H1 (cell line): Measurements from ENCODE around the gene ZMYM3. TPM values are rescaled to one million over a fixed set of nuclear protein-coding genes. Genes with fewer than 3 reads are reported as not detected.

Experiments used
- CTCF ChIA-PET: fragments of 300-600 bp; sonication (Branson Sonifier 250); formaldehyde crosslinking; loops from one replicate; lab custom pipeline; 2021; ENCODE audit not compliant: partially characterized antibody; lab: Charles Lee
- POLR2A ChIA-PET: fragments of 300-600 bp; sonication (Branson Sonifier 250); formaldehyde crosslinking; loops from one replicate; lab custom pipeline; 2021; ENCODE audit warnings: inconsistent platforms; ENCODE audit not compliant: partially characterized antibody; lab: Charles Lee
- DNase-seq, 2 experiments: peaks; one replicate each; pipeline versions ENCODE4 v3.0.0 to v3.0.0-alpha.2; 2010 to 2022; ENCODE audit warnings: low spot score in 2 of 2, low read depth in 1 of 2, mixed read lengths in 1 of 2
- FAIRE-seq: peaks from 2 replicates; lab custom pipeline; 2011; peaks lifted over from hg19 to GRCh38; lab: Jason Lieb, UNC
- H2AFZ ChIP-seq: 2 replicates; pipeline ENCODE4 v1.8.1; 2012; ENCODE audit warnings: low read length, inconsistent platforms
- H2AK5ac ChIP-seq: 2 replicates; pipeline ENCODE4 v1.6.1; 2013; ENCODE audit warnings: low read depth, low read length
- H2BK120ac ChIP-seq: replicated peaks from 2 replicates; pipeline ENCODE3; 2013; ENCODE audit warnings: low read depth, low read length, inconsistent platforms
- H2BK12ac ChIP-seq: 2 replicates; pipeline ENCODE4 v1.6.1; 2013; ENCODE audit warnings: low read depth, low read length
- H2BK15ac ChIP-seq: 2 replicates; pipeline ENCODE4 v1.6.1; 2013; ENCODE audit warnings: low read length
- H2BK20ac ChIP-seq: 2 replicates; pipeline ENCODE4 v1.6.1; 2013; ENCODE audit warnings: low read length
- H2BK5ac ChIP-seq: 2 replicates; pipeline ENCODE4 v1.6.1; 2013; ENCODE audit warnings: low read depth, low read length
- H3K14ac ChIP-seq: 2 replicates; pipeline ENCODE4 v1.6.1; 2013; ENCODE audit warnings: inconsistent platforms; ENCODE audit not compliant: insufficient read length
- H3K18ac ChIP-seq: 2 replicates; pipeline ENCODE4 v1.6.1; 2013; ENCODE audit warnings: low read length; ENCODE audit errors: extremely low read depth
- H3K23ac ChIP-seq: 2 replicates; pipeline ENCODE4 v1.6.1; 2013; ENCODE audit warnings: inconsistent platforms; ENCODE audit not compliant: insufficient read length
- H3K23me2 ChIP-seq: 2 replicates; pipeline ENCODE4 v1.6.1; 2013; ENCODE audit warnings: low read depth, low read length
- H3K27ac ChIP-seq: 2 replicates; pipeline ENCODE4 v1.6.1; 2011; ENCODE audit warnings: low read depth, low read length, inconsistent platforms
- H3K27me3 ChIP-seq, 4 experiments: replicated peaks in 1 of 4; 1 replicate in 1 of 4; 2 replicates in 3 of 4; pipeline versions ENCODE4 v1.6.1 to v1.8.1; 2011 to 2013; ENCODE audit warnings: low read length in 3 of 4, mild to moderate bottlenecking in 3 of 4, inconsistent platforms in 2 of 4, mixed read lengths in 2 of 4, moderate library complexity in 1 of 4; ENCODE audit not compliant: control insufficient read depth in 3 of 4, insufficient read depth in 3 of 4; ENCODE audit errors: extremely low read depth in 1 of 4
- H3K36me3 ChIP-seq, 4 experiments: 2 replicates each; pipeline versions ENCODE4 v1.6.1 to v1.8.1; 2011 to 2013; ENCODE audit warnings: mild to moderate bottlenecking in 4 of 4, low read length in 3 of 4, moderate library complexity in 2 of 4, control low read depth in 1 of 4, inconsistent platforms in 1 of 4; ENCODE audit not compliant: insufficient read depth in 4 of 4, control insufficient read depth in 2 of 4
- H3K4ac ChIP-seq: replicated peaks from 2 replicates; pipeline ENCODE3; 2013; ENCODE audit warnings: low read length, low read depth, mixed read lengths, inconsistent platforms; ENCODE audit not compliant: insufficient read length
- H3K4me1 ChIP-seq, 4 experiments: replicated peaks in 1 of 4; 1 replicate in 1 of 4; 2 replicates in 3 of 4; pipeline versions ENCODE4 v1.6.1 to v1.8.1; 2011 to 2013; ENCODE audit warnings: low read length in 3 of 4, inconsistent platforms in 2 of 4, mixed read lengths in 1 of 4; ENCODE audit not compliant: insufficient read depth in 4 of 4, control insufficient read depth in 3 of 4
- H3K4me2 ChIP-seq, 2 experiments: 2 replicates each; pipeline versions ENCODE4 v1.6.1 to v1.8.1; 2011 to 2013; ENCODE audit warnings: low read depth in 2 of 2, low read length in 2 of 2, control low read depth in 1 of 2, inconsistent platforms in 1 of 2, mild to moderate bottlenecking in 1 of 2; ENCODE audit not compliant: insufficient read depth in 1 of 2
- H3K4me3 ChIP-seq, 4 experiments: fragments of 200-600, 300-600 bp in 1 of 4; sonication (generic), shearing (Covaris generic), sonication (Bioruptor Twin) in 1 of 4; 2 replicates each; pipeline versions ENCODE4 v1.5.1 to v1.8.1; 2011 to 2016; ENCODE audit warnings: low read length in 4 of 4, low read depth in 3 of 4, control low read depth in 2 of 4, inconsistent platforms in 2 of 4, mild to moderate bottlenecking in 2 of 4, mixed read lengths in 1 of 4, moderate library complexity in 1 of 4; ENCODE audit not compliant: insufficient read depth in 2 of 4; ENCODE audit errors: extremely low read depth in 1 of 4
- H3K56ac ChIP-seq: replicated peaks from 2 replicates; pipeline ENCODE3; 2013; ENCODE audit warnings: low read depth, mild to moderate bottlenecking, mixed read lengths, low read length, inconsistent platforms; ENCODE audit not compliant: insufficient read length
- H3K79me1 ChIP-seq: 2 replicates; pipeline ENCODE4 v1.6.1; 2013; ENCODE audit warnings: low read depth, low read length, control low read depth
- H3K79me2 ChIP-seq, 2 experiments: 2 replicates each; pipeline versions ENCODE4 v1.6.1 to v1.8.1; 2012 to 2013; ENCODE audit warnings: low read length in 2 of 2, mild to moderate bottlenecking in 2 of 2, inconsistent platforms in 1 of 2; ENCODE audit not compliant: insufficient read depth in 2 of 2, control insufficient read depth in 1 of 2
- H3K9ac ChIP-seq, 4 experiments: replicated peaks in 1 of 4; 1 replicate in 1 of 4; 2 replicates in 3 of 4; pipeline versions ENCODE4 v1.6.1 to v1.8.1; 2011 to 2013; ENCODE audit warnings: low read depth in 3 of 4, low read length in 3 of 4, control low read depth in 2 of 4, mild to moderate bottlenecking in 2 of 4, moderate library complexity in 2 of 4, inconsistent platforms in 1 of 4; ENCODE audit errors: extremely low read depth in 1 of 4
- H3K9me3 ChIP-seq, 2 experiments: 2 replicates each; pipeline versions ENCODE4 v1.6.1 to v1.8.1; 2012 to 2013; ENCODE audit warnings: mild to moderate bottlenecking in 2 of 2, moderate library complexity in 2 of 2, control low read depth in 1 of 2, inconsistent platforms in 1 of 2, low read depth in 1 of 2, low read length in 1 of 2, mixed read lengths in 1 of 2; ENCODE audit not compliant: insufficient read depth in 2 of 2
- H4K20me1 ChIP-seq, 2 experiments: replicated peaks in 1 of 2; 2 replicates each; pipeline versions ENCODE3 to v1.8.1; 2011 to 2013; ENCODE audit warnings: inconsistent platforms in 2 of 2, low read length in 2 of 2, mild to moderate bottlenecking in 1 of 2; ENCODE audit not compliant: insufficient read depth in 2 of 2, control insufficient read depth in 1 of 2
- H4K5ac ChIP-seq: 2 replicates; pipeline ENCODE4 v1.6.1; 2013; ENCODE audit warnings: low read length, low read depth, mixed read lengths, inconsistent platforms; ENCODE audit not compliant: insufficient read length
- H4K8ac ChIP-seq: 2 replicates; pipeline ENCODE4 v1.8.0; 2013; ENCODE audit warnings: mild to moderate bottlenecking, moderate library complexity, low read length, inconsistent platforms; ENCODE audit not compliant: insufficient read depth; ENCODE audit errors: extremely low read depth
- H4K91ac ChIP-seq: replicated peaks from 2 replicates; pipeline ENCODE3; 2013; ENCODE audit warnings: low read length, mixed read lengths, inconsistent platforms; ENCODE audit not compliant: insufficient read length
- ASH2L ChIP-seq: fragments of 200-600, 300-600 bp; sonication (generic); IDR thresholded peaks from one replicate; pipeline ENCODE4 v1.7.1; 2017; ENCODE audit warnings: low read length
- BACH1 ChIP-seq: IDR thresholded peaks from 2 replicates; pipeline ENCODE4 v1.6.1; 2012; ENCODE audit warnings: low read length, improper control_type of control experiment
- CBX8 ChIP-seq: fragments of 300-800, 300-1000 bp; sonication (generic); IDR thresholded peaks from 2 replicates; pipeline ENCODE4 v1.7.1; 2016; ENCODE audit warnings: low read depth, low read length, borderline replicate concordance
- CHD1 ChIP-seq: IDR thresholded peaks from 2 replicates; pipeline ENCODE4 v1.6.1; 2012; ENCODE audit warnings: low read depth, low read length, improper control_type of control experiment
- GABPA ChIP-seq: IDR thresholded peaks from 2 replicates; pipeline ENCODE4 v1.6.1; 2011; ENCODE audit warnings: mild to moderate bottlenecking, low read length, moderate library complexity, borderline replicate concordance; ENCODE audit not compliant: insufficient read depth
- JUND ChIP-seq: IDR thresholded peaks from 2 replicates; pipeline ENCODE4 v1.6.1; 2011; ENCODE audit warnings: mild to moderate bottlenecking, improper control_type of control experiment, low read length
- NANOG ChIP-seq: IDR thresholded peaks from 2 replicates; pipeline ENCODE4 v1.6.1; 2011; ENCODE audit warnings: low read length, low read depth, mild to moderate bottlenecking, inconsistent platforms; ENCODE audit not compliant: insufficient read depth, poor library complexity, severe bottlenecking
- POLR2A ChIP-seq, 2 experiments: IDR thresholded peaks; 1 replicate in 1 of 2; 2 replicates in 1 of 2; pipeline ENCODE4 v1.6.1; 2011; ENCODE audit warnings: low read depth in 2 of 2, low read length in 2 of 2, mild to moderate bottlenecking in 2 of 2; ENCODE audit errors: control extremely low read depth in 1 of 2
- SAP30 ChIP-seq: fragments of 300-600 bp; sonication (generic); IDR thresholded peaks from 2 replicates; pipeline ENCODE4 v1.7.1; 2012; ENCODE audit warnings: low read length, moderate library complexity, mild to moderate bottlenecking, inconsistent platforms; ENCODE audit not compliant: insufficient read depth, insufficient replicate concordance
- SRF ChIP-seq: IDR thresholded peaks from 2 replicates; pipeline ENCODE4 v1.6.1; 2011; ENCODE audit warnings: mild to moderate bottlenecking, low read depth, low read length, moderate library complexity
- TBP ChIP-seq: IDR thresholded peaks from 2 replicates; pipeline ENCODE4 v1.6.1; 2011; ENCODE audit warnings: low read depth, low read length, improper control_type of control experiment
- WGBS, 2 experiments: shearing (Covaris generic) in 1 of 2; methylation state at CpG; one replicate each; pipeline versions ENCODE4 v1.1.6 to v1.1.7; 2013 to 2015; ENCODE audit warnings: low lambda C conversion rate in 2 of 2, mixed read lengths in 2 of 2, inconsistent platforms in 1 of 2, low coverage in 1 of 2, missing lambda C conversion rate in 1 of 2; ENCODE audit not compliant: insufficient replicate concordance in 2 of 2, insufficient coverage in 1 of 2, insufficient read length in 1 of 2; ENCODE audit errors: extremely low coverage in 1 of 2, missing lambda C conversion rate in 1 of 2; 5-methylcytosine and 5-hydroxymethylcytosine counted together
- polyA plus RNA-seq, 7 experiments: library from polyadenylated mRNA; depleted of rRNA in 3 of 7; stranded (reverse) in 5 of 7; unstranded in 2 of 7; fragments of >200 nt in 5 of 7; fragments of 200-250 nt in 2 of 7; gene quantifications; 1 replicate in 5 of 7; 2 replicates in 1 of 7; 4 replicates in 1 of 7; pipeline versions ENCODE4 v1.2.1 to v1.2.3, GENCODE V29; 2011 to 2013; ENCODE audit warnings: missing spikeins in 2 of 7, mixed read lengths in 2 of 7
- total RNA-seq: library from RNA; stranded (reverse); fragmentation: NEBNext Ultra II Directional; extraction: Animal tissue kit (Norgen Biotek cat#: 25700); gene quantifications from 2 replicates; pipeline ENCODE4 v1.2.1, GENCODE V29; 2021
- TF ChIP-seq, protein P1 (sequence below): IDR thresholded peaks from 2 replicates; pipeline ENCODE4 v1.6.1; 2011; ENCODE audit warnings: low read length, improper control_type of control experiment

The ZMYM3 gene
- total and polyA plus RNA-seq, 2 of the 8 experiments (the other 6 are each of a cell fraction or from before 2014, with no cell fraction given), result 56.7 to 82.0 TPM

GRCh38 chrX:71227370-71228062 is 26.4 kb downstream of the ZMYM3 start:
- FAIRE-seq (no peak), DNase-seq (no peak)
- H2BK15ac ChIP-seq, result no peak overlapping the region
- no peak overlapping the region for H4K5ac ChIP-seq
- H4K20me1 ChIP-seq, result no peaks in the 10 kb centered on the region
- no peak overlapping the region for H3K4me2 ChIP-seq
- H3K23ac ChIP-seq, result no peak overlapping the region
- WGBS, 2 experiments, result 83% methylated on average over 5 of the region's 5 CpGs; no CpG with 5 or more reads in 1 of the 2 experiments
- H3K4me3 ChIP-seq, result no peak overlapping the region
- no peak overlapping the region for H2AK5ac ChIP-seq
- TF ChIP-seq TBP, result no peak
- no peak for TF ChIP-seq GABPA
- no peak for TF ChIP-seq CHD1
- TF ChIP-seq ASH2L, result no peak
- no peak for TF ChIP-seq BACH1
- no peak for TF ChIP-seq CBX8
- TF ChIP-seq JUND, result no peak
- no peak for TF ChIP-seq SRF
- no peak for TF ChIP-seq SAP30
- TF ChIP-seq POLR2A (IDR thresholded peaks at IDR 0.05; ENCODE audit: control extremely low read depth in 1 of 2, low read depth in 2 of 2, low read length in 2 of 2), result no peak
- no peak for TF ChIP-seq NANOG
- TF ChIP-seq, protein P1, sequence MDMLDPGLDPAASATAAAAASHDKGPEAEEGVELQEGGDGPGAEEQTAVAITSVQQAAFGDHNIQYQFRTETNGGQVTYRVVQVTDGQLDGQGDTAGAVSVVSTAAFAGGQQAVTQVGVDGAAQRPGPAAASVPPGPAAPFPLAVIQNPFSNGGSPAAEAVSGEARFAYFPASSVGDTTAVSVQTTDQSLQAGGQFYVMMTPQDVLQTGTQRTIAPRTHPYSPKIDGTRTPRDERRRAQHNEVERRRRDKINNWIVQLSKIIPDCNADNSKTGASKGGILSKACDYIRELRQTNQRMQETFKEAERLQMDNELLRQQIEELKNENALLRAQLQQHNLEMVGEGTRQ, result no peak
- H3K4me1 ChIP-seq, result peaks cover 3 to 8% (median 6%) of the 10 kb centered on the region in 4 experiments
- H2BK120ac ChIP-seq, result no peak overlapping the region
- H3K9ac ChIP-seq, result no peak overlapping the region
- H3K4ac ChIP-seq, result no peak overlapping the region
- no peak overlapping the region for H3K56ac ChIP-seq
- no peak overlapping the region for H2BK20ac ChIP-seq
- no peaks in the 10 kb centered on the region for H3K9me3 ChIP-seq
- H3K18ac ChIP-seq, result no peak overlapping the region
- no peak overlapping the region for H2AFZ ChIP-seq
- no peaks in the 10 kb centered on the region for H3K79me2 ChIP-seq
- no peaks in the 10 kb centered on the region for H3K79me1 ChIP-seq
- H3K27ac ChIP-seq, result no peak overlapping the region
- no peak overlapping the region for H4K91ac ChIP-seq
- H3K27me3 ChIP-seq, result no peaks in the 10 kb centered on the region
- H3K23me2 ChIP-seq, result no peaks in the 10 kb centered on the region
- H2BK5ac ChIP-seq, result no peak overlapping the region
- CTCF ChIA-PET, result interaction anchor here (0.9 to 1.9 kb wide), 3 partner anchors 9 to 45 kb away, joined by 4 to 8 read pairs (median 4); no protein-coding TSS in a partner anchor
- H3K14ac ChIP-seq, result no peak overlapping the region
- H3K36me3 ChIP-seq, result no peaks in the 10 kb centered on the region
- H4K8ac ChIP-seq, result no peak overlapping the region
- no peak overlapping the region for H2BK12ac ChIP-seq
- POLR2A ChIA-PET, result interaction anchor here (0.7 to 2.2 kb wide), 4 partner anchors 11 to 45 kb away, joined by 3 to 7 read pairs (median 3); partner anchors contain the start of gene ZMYM3
